GM18907 (cell line): Measurements from ENCODE around the gene HOOK2.
"Not testable (repeated sequence)": the region's sequence is repeated elsewhere in the genome, so short reads cannot be mapped to it uniquely, and the experiment has no call there.

ENCODE experiments used
- ATAC-seq: cut with Tn5 transposase; IDR thresholded peaks from one replicate; pipeline ENCODE4 v1.9.1; 2021; ENCODE audit warnings: mild to moderate bottlenecking, moderate library complexity; ENCODE audit not compliant: unreplicated experiment

HOOK2 gene, protein sequence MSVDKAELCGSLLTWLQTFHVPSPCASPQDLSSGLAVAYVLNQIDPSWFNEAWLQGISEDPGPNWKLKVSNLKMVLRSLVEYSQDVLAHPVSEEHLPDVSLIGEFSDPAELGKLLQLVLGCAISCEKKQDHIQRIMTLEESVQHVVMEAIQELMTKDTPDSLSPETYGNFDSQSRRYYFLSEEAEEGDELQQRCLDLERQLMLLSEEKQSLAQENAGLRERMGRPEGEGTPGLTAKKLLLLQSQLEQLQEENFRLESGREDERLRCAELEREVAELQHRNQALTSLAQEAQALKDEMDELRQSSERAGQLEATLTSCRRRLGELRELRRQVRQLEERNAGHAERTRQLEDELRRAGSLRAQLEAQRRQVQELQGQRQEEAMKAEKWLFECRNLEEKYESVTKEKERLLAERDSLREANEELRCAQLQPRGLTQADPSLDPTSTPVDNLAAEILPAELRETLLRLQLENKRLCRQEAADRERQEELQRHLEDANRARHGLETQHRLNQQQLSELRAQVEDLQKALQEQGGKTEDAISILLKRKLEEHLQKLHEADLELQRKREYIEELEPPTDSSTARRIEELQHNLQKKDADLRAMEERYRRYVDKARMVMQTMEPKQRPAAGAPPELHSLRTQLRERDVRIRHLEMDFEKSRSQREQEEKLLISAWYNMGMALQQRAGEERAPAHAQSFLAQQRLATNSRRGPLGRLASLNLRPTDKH

DNA sequence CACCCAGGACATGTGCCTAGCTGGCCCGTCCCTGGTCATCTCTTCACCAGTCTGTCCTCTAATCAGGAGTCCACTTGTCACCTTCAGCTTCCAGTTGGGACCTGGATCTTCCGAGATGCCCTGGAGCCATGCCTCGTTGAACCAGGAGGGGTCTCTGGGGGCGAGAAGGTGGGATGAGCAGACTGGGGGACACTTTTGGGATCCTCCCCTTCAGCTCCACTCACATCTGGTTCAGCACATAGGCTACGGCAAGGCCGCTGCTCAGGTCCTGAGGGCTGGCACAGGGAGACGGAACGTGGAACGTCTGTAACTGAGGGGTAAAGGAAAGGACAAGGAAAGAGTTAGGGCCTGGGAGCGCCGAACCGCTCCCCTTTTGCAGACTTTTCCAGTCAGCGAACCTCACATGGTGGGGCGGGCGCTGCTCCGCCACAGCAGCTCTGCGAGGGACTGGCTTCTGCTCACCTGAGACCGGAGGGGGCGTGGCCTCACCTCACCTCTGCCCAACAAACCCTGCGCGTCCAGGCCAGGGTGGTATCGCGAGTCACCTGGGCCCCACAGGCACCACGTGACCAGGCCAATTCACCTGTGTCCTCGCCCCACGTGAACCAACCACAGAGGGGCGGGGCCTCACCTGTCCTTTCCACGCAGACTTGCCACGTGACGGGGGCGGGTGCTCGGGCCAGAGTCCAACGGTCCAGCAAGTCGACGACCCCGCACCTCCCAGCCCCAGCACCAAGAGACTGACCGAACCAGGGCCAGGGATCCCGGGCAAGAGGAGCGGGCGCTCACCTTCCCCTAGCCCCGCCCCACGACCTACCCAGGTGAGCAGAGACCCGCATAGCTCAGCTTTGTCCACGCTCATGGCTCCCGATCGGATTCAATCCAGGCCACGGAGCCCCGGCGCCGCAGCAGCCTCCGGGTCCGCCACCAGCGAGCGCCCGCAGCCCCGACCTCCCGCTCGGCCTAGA lies at the start of gene HOOK2:
TSS of gene HOOK2 (minus strand) at position 965 of the 968 bp plus-strand sequence. CDS start at position 862, 103 bp downstream.
- peak; percentile 3 for ATAC-seq

DNA sequence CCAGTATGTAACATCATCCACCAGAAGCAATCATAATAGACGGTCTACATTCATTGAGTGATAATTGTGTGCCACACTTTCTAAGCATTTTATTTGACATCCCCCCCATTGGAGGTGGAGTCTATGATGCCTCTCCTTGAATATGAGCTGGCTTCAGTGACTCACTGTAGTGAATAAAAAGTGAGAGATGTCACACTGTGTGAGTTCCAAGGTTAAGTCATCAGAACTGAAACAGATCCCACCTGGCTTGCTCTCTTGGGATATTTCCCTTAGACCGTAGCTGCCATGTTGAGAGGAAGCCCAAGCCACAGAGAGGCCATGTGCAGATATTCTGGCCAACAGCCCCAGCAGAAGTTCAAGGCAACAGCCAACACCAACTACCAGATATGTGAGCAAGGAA lies 46.4 kb upstream of the HOOK2 start:
- no peak for ATAC-seq

DNA sequence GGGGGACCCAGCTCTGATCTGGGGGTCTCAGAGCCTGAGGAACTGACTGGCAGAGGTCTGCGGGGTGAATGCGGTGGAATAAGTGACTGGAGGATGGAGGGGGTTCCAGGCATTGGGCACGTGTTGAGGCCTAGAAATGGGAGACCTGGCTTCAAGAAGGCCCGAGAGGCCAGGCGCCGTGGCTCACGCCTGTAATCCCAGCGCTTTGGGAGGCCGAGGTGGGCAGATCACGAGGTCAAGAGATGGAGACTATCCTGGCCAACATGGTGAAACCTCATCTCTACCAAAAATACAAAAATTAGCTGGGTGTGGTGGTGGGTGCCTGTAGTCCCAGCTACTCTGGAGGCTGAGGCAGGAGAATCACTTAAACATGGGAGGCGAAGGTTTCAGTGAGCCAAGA lies 42.5 kb upstream of the HOOK2 start:
- not testable (repeated sequence) for ATAC-seq

DNA sequence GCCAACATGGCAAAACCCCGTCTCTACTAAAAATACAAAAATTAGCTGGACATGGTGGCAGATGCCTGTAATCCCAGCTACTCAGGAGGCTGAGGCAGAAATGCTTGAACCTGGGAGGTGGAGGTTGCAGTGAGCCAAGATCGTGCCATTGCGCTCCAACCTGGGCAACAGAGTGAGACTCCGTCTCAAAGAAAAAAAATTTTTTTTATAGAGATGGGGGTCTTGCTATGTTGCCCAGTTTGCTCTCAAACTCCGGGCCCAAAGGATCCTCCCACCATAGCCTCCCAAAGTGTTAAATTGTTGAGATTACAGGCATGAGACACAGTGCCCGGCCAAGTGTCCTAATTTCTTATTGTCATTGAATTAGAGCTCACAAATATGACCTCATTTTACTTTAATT lies 41.8 kb upstream of the HOOK2 start:
- ATAC-seq, result not testable (repeated sequence)

DNA sequence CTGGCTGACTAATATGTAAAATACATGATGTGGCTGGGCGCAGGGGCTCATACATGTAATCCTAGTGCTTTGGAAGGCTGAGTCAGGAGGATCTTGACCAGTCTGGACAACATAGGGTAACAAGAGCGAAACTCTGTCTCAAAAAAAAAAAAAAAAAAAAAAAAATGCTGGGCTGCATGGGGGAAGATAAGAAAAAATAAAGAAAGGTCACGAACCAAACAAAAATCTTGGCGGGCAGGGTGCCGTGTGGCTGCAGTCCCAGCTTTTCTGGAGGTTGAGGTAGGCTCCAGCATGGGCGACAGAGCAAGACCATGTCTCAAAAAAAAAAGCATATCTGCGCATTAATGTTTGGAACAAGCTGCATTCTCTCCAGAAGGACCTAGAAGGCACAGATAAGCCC lies 39.7 kb upstream of the HOOK2 start:
- no peak for ATAC-seq

DNA sequence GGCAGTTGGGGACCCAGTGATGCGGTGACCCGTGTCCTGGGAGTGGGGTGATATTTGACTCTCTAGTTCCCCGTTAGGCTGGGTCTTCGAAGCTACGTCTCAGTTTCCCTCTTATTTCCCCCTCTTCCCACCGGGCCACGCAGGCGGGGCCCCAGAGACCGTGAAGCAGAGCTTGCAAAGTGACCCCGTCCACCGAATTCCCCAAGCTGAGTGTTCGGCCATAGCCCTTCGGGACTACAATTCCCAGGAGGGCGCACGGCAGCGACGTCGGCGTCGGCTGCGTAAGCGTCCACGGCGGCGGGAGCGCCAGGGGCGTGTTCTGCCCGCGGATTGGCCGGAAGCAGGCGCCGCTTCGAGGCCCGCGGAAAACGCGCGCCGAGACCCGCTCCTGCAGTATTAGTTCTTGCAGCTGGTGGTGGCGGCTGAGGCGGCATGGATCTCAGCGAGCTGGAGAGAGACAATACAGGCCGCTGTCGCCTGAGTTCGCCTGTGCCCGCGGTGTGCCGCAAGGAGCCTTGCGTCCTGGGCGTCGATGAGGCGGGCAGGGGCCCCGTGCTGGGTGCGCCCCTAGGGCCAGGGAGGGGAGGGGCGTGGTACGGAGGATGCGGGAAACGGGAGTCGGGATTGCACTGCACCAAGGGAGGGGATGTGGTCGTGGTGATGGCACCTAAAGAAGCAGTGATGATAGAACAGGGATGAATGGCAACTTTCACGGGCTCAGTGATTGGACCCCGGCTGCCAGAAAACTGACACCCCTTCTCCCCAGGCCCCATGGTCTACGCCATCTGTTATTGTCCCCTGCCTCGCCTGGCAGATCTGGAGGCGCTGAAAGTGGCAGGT lies 31.1 kb upstream of the HOOK2 start, which contains the start of gene RNASEH2A:
TSS of gene RNASEH2A (plus strand) at position 343 of the 840 bp plus-strand sequence. CDS start at position 433, 90 bp downstream.
- ATAC-seq, result peak; percentile 81

DNA sequence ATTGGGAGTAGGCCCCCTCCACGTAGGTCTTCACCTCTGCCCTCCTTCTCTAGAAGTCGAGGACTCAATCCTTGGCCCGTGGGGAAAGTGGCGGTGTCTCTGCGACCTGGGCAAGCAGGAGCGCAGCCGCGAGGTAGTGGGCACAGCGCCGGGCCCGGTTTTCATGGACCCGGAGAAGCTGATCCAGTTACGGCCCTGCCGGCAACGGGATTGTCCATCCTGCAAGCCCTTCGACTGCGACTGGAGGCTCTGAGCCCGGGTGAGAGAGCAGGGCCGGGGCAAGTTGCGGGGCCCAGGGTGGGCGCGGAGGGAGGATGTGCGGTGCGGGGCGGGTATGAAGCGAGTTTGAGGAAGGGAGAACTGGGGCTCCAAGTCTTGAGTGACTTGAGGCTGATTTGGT lies 28.7 kb upstream of the HOOK2 start:
- ATAC-seq, result no peak

DNA sequence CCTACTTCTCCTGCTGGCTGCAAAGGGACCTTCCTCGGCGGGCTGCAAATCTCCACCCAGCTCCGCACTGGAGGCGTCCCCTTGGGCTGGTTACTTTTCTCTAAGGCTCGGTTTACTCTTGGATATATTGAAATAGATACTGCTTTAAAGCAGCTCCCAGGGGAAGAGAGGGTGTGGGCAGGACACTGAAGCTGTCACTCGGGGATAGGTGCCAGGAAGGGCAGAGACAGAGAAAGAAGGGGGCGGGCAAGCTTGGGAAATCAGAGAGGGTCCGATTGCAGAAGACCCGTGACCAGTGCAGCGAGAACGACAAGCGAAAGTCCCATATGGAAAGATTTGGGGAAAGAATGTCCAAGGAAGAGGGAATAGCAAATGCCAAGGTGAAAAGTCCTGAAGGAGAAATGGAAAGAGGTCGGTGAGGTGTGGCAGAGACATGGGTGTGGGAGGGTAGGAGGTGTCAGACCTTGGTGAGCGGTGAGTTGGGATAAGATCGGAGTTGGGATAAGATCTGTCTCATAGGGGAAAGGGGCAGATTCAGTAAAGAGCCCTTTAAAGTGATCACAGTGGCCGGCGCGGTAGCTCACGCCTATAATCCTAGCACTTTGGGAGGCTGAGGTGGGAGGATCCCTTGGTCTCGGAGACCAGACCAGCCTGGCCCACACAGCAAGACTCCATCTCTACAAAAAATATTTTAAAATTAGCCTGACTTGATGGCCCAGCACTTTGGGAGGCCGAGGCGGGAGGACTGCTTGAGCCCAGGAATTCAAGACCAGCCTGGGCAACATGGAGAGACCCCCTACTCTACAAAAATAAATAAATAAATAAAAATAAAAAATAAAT lies 27.1 kb upstream of the HOOK2 start:
- no peak for ATAC-seq

DNA sequence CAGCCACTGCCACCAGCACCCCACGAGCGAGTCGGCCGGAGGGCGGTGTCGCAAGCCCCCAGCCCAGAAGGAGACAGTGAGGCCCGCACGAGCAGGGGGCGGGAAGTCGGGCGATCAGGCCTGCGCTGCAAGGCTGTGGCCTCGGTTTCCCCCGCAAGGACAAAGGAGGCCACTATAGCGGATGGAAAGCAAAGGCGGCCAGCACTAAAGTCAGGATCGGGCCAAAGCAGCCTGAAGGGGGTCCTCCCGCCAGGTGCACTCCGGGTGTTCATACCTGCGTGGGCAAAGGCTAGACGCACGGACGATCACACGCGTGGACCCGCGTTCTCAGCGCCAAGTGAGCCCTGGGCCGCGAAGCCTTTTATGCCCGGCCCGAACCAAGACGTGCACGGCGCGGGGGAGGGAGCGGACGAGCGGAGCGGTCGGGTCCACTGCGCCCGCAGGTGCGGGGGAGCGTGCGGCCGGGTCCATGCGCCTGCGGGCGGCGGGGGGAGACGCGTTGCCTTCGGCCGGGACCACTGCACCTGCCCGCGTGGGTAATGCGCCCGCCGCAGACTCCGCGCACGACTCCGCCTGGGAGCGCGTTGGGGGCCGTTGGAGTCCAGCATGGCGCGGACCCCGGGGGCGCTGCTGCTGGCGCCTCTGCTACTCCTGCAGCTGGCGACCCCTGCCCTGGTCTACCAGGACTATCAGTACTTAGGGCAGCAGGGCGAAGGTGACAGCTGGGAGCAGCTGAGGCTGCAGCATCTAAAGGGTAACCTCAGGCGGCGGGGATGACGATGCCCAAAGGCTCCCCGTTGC lies 26.3 kb upstream of the HOOK2 start, which contains the start of the genes PRDX2 and THSD8:
TSS of gene PRDX2 (minus strand) at position 335 of the 801 bp plus-strand sequence. CDS start 539 bp downstream, outside the sequence.
TSS of gene THSD8 (plus strand) at position 604 of the 801 bp plus-strand sequence. CDS start at position 607, 3 bp downstream.
- ATAC-seq, result no peak

DNA sequence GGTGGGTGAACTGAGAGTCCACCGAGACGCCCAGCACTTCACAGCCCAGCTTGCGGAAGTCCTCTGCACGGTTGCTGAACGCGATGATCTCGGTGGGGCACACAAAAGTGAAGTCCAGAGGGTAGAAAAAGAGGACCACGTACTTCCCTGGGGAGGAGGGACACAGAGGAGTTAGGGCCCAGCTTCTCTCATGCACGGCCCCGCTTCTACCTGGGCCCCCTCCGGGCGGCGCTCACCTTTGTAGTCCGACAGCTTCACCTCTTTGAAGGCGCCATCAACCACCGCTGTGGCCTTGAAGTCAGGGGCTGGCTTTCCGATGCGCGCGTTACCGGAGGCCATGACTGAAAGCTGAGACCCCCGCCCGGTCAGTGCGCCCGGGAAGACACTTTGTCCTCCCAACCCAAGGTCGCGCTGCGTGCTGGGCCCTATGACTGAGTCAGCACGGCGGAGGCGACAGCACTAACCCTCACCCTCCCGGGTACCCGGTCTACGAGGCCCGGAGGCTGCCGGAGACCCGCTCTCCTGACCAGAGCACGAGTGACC lies 25.6 kb upstream of the HOOK2 start:
- ATAC-seq, result no peak

DNA sequence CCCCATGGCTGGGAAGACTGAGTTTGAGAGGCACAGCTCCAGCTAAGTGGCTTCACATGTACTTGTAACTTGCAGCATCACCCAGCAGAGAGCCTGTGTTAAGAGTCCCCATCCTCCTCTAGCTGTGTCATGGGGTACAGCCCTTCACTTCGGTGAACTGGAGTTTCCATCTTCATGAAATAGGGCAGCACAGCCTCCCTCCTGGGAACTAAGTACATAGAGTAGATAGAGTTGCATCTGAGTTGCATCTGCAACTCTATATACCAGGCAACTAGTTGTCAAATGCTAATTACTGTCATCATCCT lies 25.1 kb upstream of the HOOK2 start:
- ATAC-seq, result no peak

DNA sequence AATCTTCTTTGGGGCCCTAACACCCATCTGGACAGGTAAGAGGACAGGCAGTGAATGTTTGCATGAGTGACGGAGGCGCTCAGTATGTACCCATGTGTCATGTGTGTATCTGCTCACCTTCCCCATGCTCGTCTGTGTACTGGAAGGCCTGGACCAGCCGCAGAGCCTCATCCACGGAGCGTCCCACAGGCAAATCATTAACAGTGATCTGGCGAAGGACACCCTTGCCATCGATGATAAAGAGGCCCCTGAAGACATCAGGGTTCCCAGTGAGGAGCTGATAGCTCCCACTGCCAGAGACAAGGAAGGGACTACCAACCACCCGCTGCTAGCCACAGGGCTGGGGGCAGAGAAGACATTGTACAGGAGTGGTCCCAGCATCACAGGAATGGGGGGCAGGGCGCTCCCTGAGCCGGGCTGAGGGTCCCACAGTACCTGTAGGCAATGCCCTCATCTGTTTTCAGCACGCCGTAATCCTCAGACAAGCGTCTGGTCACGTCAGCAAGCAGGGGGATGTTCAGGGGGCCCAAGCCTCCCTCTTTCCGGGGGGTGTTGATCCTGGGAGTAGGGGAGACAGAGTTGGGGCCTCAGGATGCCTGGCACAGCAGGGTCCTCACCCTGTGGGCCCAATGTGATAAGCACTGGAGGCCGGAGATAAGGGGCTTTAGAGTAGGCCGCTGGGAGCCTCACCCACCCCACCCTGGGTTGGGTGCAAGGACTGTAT lies 24.6 kb upstream of the HOOK2 start:
- no peak for ATAC-seq

DNA sequence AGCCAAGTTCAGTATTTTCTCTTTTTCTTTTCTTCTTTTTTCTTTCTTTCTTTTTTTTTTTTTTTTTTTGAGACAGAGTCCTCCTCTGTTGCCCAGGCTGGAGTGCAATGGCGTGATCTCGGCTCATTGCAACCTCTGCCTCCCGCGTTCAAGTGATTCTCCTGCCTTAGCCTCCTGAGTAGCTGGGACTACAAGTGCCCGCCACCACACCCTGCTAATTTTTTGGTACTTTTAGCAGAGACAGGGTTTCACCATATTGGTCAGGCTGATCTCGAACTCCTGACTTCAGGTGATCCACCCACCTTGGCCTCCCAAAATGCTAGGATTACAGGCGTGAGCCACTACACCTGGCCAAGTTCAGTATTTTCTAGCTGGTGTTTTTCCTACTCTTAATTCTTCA lies 22.3 kb upstream of the HOOK2 start:
- not testable (repeated sequence) for ATAC-seq

DNA sequence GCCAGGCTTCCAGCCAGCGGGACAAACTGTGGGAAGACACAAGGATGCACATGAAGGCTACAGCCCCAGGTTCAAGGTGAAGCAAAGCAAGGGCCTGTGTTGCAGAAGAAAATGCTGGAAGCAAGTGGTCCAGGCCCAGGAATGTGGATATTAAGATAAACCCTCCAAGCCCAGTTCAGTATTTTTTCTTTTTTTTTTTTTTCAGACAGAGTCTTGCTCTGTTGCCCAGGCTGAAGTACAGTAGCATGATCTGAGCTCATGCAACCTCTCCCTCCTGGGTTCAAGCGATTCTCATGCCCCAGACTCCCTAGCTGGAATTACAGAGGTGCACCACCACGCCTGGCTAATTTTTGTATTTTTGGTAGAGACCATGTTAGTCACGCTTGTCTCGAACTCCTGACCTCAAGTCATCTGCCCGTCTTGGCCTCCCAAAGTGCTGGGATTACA lies 21.8 kb upstream of the HOOK2 start:
- no peak for ATAC-seq

DNA sequence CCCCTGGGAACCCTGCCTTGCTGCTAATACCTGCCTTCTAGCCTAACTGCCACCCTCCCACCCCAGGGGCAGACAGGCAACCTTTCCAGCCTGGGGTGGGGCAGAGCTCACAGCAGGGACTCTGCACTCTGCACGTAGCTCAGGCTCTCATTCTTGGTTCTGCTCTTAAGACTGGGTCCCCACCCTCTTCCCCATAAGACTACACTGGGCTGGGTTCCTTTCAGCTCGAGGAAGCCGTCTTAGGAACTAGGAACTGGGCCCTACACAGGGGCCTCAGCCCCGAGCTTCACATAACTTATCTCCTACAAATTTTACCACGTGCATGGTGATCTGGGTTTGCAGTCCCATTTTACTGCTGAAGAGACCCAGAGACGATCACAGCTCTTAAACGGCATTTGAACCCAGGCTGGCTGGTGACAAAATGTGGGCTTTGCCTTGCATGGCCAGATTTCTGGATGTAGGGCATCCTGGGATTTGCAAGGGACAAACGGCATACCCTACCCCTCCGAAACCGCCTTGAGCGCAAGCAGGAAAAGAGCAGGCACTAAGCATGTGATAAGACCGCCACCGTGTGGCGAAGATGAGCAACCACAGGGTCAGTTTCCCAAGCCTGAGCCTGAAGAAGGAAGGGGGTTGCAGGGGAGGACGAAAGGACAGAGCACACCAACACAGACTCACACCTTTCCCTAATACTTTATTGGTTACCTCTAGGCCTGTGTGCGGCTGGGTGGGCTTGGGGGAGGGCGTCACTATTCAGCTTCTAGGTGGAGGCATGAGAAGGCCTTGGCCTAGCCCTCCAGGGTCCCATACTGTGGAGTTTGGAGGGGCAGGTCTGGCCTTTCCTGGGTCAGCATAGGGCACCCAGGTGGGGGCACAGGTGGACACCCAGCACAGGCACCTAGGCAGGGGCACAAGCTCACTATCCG lies 21.1 kb upstream of the HOOK2 start:
- no peak for ATAC-seq

DNA sequence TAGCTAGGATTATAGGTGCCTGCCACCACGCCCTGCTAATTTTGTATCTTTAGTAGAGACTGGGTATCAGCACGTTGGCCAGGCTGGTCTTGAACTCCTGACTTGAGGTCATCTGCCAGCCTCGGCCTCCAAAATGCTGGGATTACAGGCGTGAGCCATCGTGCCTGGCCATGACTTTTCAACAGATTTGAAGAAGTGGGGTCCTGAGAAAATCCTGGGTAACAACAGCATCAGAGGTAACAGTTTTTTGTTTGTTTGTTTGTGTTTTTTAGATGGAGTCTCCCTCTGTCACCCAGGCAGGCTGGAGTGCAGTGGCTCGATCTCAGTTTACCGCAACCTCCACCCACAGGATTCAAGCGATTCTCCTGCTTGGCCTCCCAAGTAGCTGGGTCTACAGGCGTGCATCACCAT lies 19.6 kb upstream of the HOOK2 start:
- no peak for ATAC-seq
